Kidney (tissue), 22 donors: ENCODE data around the gene AGR2. TPM values are rescaled to one million over a fixed set of nuclear protein-coding genes. Genes with fewer than 3 reads are reported as not detected.
"Not testable (repeated sequence)": the region's sequence is repeated elsewhere in the genome, so short reads cannot be mapped to it uniquely, and the experiment has no call there.

ENCODE experiments used
- DNase-seq, 5 donors: peaks; one replicate each; pipeline ENCODE4 v3.0.0-alpha.2; 2013 to 2020
- FAIRE-seq: peaks from 2 replicates; lab custom pipeline; 2012; peaks lifted over from hg19 to GRCh38; lab: Jason Lieb, UNC
- H3K27ac ChIP-seq, 2 donors: one replicate each; pipeline ENCODE4 v1.7.0; 2013; ENCODE audit warnings: low read depth in 2 of 2, low read length in 2 of 2, inconsistent platforms in 1 of 2
- H3K27me3 ChIP-seq: one replicate; pipeline ENCODE4 v1.7.1; 2013; ENCODE audit warnings: low read length, inconsistent platforms; ENCODE audit not compliant: control insufficient read depth, insufficient read depth
- H3K36me3 ChIP-seq, 3 donors: one replicate each; pipeline versions ENCODE4 v1.7.0 to v1.7.1; 2013; ENCODE audit warnings: low read length in 3 of 3, control low read depth in 1 of 3, inconsistent platforms in 1 of 3; ENCODE audit not compliant: insufficient read depth in 3 of 3, control insufficient read depth in 2 of 3
- H3K4me1 ChIP-seq, 3 donors: one replicate each; pipeline versions ENCODE4 v1.7.0 to v1.7.1; 2013; ENCODE audit warnings: low read length in 3 of 3, inconsistent platforms in 1 of 3, low read depth in 1 of 3; ENCODE audit not compliant: control insufficient read depth in 2 of 3, insufficient read depth in 2 of 3
- H3K4me3 ChIP-seq, 3 donors: one replicate each; pipeline versions ENCODE4 v1.7.0 to v1.8.1; 2013; ENCODE audit warnings: low read length in 3 of 3, control low read depth in 1 of 3, inconsistent platforms in 1 of 3
- H3K9ac ChIP-seq, 3 donors: one replicate each; pipeline versions ENCODE4 v1.7.0 to v1.7.1; 2013; ENCODE audit warnings: low read length in 3 of 3, control low read depth in 1 of 3, inconsistent platforms in 1 of 3
- H3K9me3 ChIP-seq, 3 donors: one replicate each; pipeline versions ENCODE4 v1.7.0 to v1.7.1; 2013; ENCODE audit warnings: low read length in 3 of 3, control low read depth in 1 of 3, inconsistent platforms in 1 of 3; ENCODE audit not compliant: control insufficient read depth in 2 of 3, insufficient read depth in 1 of 3
- intact Hi-C: fragments of 100-400 bp; cut with DNase I; formaldehyde crosslinking; loops from one replicate; pipeline ENCODE4 v1.11.1; 2022
- long read RNA-seq, 10 donors: library from polyadenylated mRNA in 1 of 10; unstranded in 1 of 10; transcript quantifications; one replicate each; pipeline ENCODE4 v2.0.0 and lab custom pipeline, GENCODE V29; 2021 to 2026
- polyA plus RNA-seq: library from polyadenylated mRNA; stranded (reverse); fragments of 350-450 nt; fragmentation: Illumina TruSeq; extraction: RNeasy Lipid Tissue Mini Kit (QIAGEN cat#74804); gene quantifications from one replicate; pipeline ENCODE4 v1.2.3, GENCODE V29; 2014; ENCODE audit warnings: low read depth, low replicate concordance; ENCODE audit not compliant: insufficient read depth
- total RNA-seq: library from RNA; stranded (reverse); fragmentation: NEBNext Ultra II Directional; extraction: Animal tissue kit (Norgen Biotek cat#: 25700); gene quantifications from one replicate; pipeline ENCODE4 v1.2.1, GENCODE V29; 2021
- TF ChIP-seq, protein P1 (sequence below): IDR thresholded peaks from 3 replicates; pipeline ENCODE4 v1.5.1; 2012; ENCODE audit warnings: mild to moderate bottlenecking, moderate library complexity, borderline replicate concordance; ENCODE audit not compliant: insufficient read depth; ENCODE audit errors: extremely low read depth
- donor health status: control.
- donor health status: control.
- donor health status: control.
- donor health status: control.
- donor health status: control.
- donor health status: DM: yes; HTN: yes; CAD: no.
- donor health status: Normal renal cell carcinoma (clear cell type).

AGR2 gene
- total RNA-seq (164 TPM), polyA plus RNA-seq (15.1 TPM)
- long read RNA-seq, donor 1, partial matches to known transcripts = 0 of 2 reads
- long read RNA-seq, donor 1, other reads (novel, unspliced or antisense) = 0 of 2 reads
- long read RNA-seq, donor 2, transcript AGR2-203 (8 exons, 1,778 nt) = major isoform, 18 of 24 reads
- long read RNA-seq, donor 2, partial matches to known transcripts = 6 of 24 reads
- long read RNA-seq, donor 2, other reads (novel, unspliced or antisense) = 0 of 24 reads
- long read RNA-seq, donor 3, transcript AGR2-203 (8 exons, 1,778 nt) = major isoform, 19 of 26 reads
- long read RNA-seq, donor 3, partial matches to known transcripts = 0 of 26 reads
- long read RNA-seq, donor 3, other reads (novel, unspliced or antisense) = 7 of 26 reads
- long read RNA-seq, donor 4, partial matches to known transcripts = 8 of 12 reads
- long read RNA-seq, donor 4, other reads (novel, unspliced or antisense) = 0 of 12 reads
- long read RNA-seq, donor 5 = 0 reads
- long read RNA-seq, donor 6, transcript AGR2-203 (8 exons, 1,778 nt) = major isoform, 35 of 83 reads
- long read RNA-seq, donor 6, partial matches to known transcripts = 37 of 83 reads
- long read RNA-seq, donor 6, other reads (novel, unspliced or antisense) = 11 of 83 reads
- long read RNA-seq, donor 7, transcript AGR2-203 (8 exons, 1,778 nt) = major isoform, 49 of 77 reads
- long read RNA-seq, donor 7, partial matches to known transcripts = 5 of 77 reads
- long read RNA-seq, donor 7, other reads (novel, unspliced or antisense) = 23 of 77 reads
- long read RNA-seq, donor 8, transcript AGR2-203 (8 exons, 1,778 nt) = major isoform, 19 of 20 reads
- long read RNA-seq, donor 8, partial matches to known transcripts = 0 of 20 reads
- long read RNA-seq, donor 8, other reads (novel, unspliced or antisense) = 0 of 20 reads
- long read RNA-seq, donor 9, transcript AGR2-203 (8 exons, 1,778 nt) = major isoform, 5 of 5 reads
- long read RNA-seq, donor 9, partial matches to known transcripts = 0 of 5 reads
- long read RNA-seq, donor 9, other reads (novel, unspliced or antisense) = 0 of 5 reads
- long read RNA-seq, donor 10, transcript AGR2-203 (8 exons, 1,778 nt) = major isoform, 14 of 23 reads
- long read RNA-seq, donor 10, partial matches to known transcripts = 8 of 23 reads
- long read RNA-seq, donor 10, other reads (novel, unspliced or antisense) = 0 of 23 reads

GRCh38 chr7:16804674-16805439 is at the start of gene AGR2:
AGR2 (minus strand) TSS chr7:16804999; CDS start chr7:16801796, 3,203 bp downstream.
- H3K27me3 ChIP-seq = no peaks in the 10 kb centered on the region
- intact Hi-C loops = no loop called here
- no peaks in the 10 kb centered on the region for H3K36me3 ChIP-seq
- TF ChIP-seq, protein P1, sequence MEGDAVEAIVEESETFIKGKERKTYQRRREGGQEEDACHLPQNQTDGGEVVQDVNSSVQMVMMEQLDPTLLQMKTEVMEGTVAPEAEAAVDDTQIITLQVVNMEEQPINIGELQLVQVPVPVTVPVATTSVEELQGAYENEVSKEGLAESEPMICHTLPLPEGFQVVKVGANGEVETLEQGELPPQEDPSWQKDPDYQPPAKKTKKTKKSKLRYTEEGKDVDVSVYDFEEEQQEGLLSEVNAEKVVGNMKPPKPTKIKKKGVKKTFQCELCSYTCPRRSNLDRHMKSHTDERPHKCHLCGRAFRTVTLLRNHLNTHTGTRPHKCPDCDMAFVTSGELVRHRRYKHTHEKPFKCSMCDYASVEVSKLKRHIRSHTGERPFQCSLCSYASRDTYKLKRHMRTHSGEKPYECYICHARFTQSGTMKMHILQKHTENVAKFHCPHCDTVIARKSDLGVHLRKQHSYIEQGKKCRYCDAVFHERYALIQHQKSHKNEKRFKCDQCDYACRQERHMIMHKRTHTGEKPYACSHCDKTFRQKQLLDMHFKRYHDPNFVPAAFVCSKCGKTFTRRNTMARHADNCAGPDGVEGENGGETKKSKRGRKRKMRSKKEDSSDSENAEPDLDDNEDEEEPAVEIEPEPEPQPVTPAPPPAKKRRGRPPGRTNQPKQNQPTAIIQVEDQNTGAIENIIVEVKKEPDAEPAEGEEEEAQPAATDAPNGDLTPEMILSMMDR = no peak
- H3K27ac ChIP-seq = no peak within 1 kb of the TSS
- H3K4me3 ChIP-seq = peak within 1 kb of the TSS in 1 of 3 donors; percentile 28
- H3K9me3 ChIP-seq = no peaks in the 10 kb centered on the region
- H3K9ac ChIP-seq = no peak within 1 kb of the TSS
- no peaks in the 10 kb centered on the region for H3K4me1 ChIP-seq
- DNase-seq (peak in 4 of 5 donors; percentile 12 to 75 (median 34)), FAIRE-seq (no peak)

DNA sequence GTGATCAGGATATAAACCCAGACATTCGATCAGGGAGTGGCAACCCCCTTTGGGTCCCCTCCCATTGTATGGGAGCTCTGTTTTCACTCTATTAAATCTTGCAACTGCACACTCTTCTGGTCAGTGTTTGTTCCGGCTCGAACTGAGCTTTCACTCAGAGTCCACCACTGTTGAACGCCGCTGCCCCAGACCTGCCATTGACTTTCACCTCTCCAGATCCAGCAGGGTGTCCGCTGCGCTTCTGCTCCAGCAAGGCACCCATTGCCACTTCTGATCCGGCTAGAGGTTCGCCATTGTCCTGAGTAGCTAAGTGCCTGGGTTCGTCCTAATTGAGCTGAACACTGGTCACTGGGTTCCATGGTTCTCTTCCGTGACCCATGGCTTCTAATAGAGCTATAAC is 48.4 kb upstream of the AGR2 start:
- H3K27ac ChIP-seq, H3K27me3 ChIP-seq, H3K9ac ChIP-seq, FAIRE-seq, H3K4me3 ChIP-seq, H3K9me3 ChIP-seq, DNase-seq, H3K36me3 ChIP-seq, H3K4me1 ChIP-seq, intact Hi-C loops: not testable (repeated sequence)

- Histone ChIP-seq H3K9me3 (no peaks in the 10 kb centered on the region), H3K36me3 (no peaks in the 10 kb centered on the region), H3K27me3 (no peaks in the 10 kb centered on the region), H3K9ac (no peak overlapping the region), H3K4me1 (no peaks in the 10 kb centered on the region), H3K27ac (no peak overlapping the region), H3K4me3 (no peak overlapping the region)
- TF ChIP-seq, protein P1 = no peak
- DNase-seq (no peak), FAIRE-seq (no peak)
- intact Hi-C loops = no loop called here
Measured at GRCh38 chr7:16851829-16852228, 47.0 kb upstream of the AGR2 start.
